HG02943 (cell line): Measurements from ENCODE around the gene RYR3.

Experiments used
- ATAC-seq: cut with Tn5 transposase; IDR thresholded peaks from one replicate; pipeline ENCODE4 v1.9.1; 2021; ENCODE audit warnings: mild to moderate bottlenecking, low read depth, moderate library complexity; ENCODE audit not compliant: unreplicated experiment

Gene RYR3

GRCh38 chr15:33737687-33738601 is 427.2 kb downstream of the RYR3 start:
- ATAC-seq, result no peak

GRCh38 chr15:33738941-33739664 is 428.3 kb downstream of the RYR3 start:
- no peak for ATAC-seq

GRCh38 chr15:33742306-33742705 is 431.5 kb downstream of the RYR3 start:
- no peak for ATAC-seq

DNA sequence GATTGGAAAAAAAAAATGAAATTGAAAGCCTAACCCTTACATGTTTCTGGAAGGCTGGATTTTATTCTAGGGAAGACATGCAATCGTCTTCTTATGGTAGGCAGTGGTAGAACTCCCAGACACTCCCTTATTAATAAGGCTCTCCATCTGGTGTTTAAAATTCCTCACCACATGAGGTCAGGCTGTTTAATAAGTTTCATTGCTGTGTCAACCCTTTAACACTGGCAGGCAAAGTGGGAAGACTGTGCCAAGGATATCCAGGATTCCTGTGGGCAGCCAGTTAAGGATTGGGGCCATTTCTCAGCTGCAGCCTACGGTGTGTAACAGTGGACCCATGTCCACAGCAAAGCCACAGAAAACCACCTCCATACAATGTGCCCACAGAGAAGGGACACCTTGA is 432.0 kb downstream of the RYR3 start:
- ATAC-seq, result no peak

GRCh38 chr15:33746203-33746602 is 435.4 kb downstream of the RYR3 start:
- ATAC-seq, result no peak

DNA sequence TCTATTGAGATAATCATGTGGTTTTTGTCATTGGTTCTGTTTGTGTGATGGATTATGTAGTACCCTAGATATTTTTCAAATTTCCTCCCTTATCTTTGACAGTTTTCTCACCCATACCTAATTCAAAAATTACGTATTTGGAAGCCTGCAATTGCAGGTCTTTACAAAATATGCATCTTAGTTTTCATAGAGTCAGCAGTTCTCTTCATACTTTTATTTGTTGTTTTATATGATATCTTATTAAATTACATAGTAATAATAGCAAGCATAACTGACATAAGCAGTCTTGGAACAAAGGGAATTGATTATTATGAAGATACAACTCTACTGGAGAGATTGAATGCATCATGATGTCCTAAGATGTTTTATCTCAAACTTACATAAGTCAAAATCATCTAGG is 442.2 kb downstream of the RYR3 start:
- ATAC-seq, result no peak

- ATAC-seq, result no peak
Observed at GRCh38 chr15:33754242-33754641, 443.5 kb downstream of the RYR3 start.

DNA sequence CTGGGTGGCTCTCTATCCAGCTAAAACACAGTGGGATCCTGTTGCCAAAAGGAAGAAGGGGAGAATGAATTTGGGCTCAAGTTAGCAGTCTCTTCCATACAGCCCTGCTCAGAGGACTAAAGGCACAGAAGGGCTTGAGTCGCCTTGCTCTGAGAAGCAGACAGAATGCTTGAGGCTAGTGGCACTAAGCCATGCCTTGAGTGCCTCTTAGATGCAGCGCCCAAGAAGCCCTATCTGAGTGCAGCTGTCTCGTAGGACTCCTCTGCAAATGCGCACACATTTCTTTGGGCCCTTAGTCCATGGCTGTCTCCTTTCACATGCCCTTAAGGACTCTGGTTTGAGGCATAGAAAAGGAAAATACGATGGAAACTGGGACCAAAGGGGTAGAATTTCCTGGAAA is 446.2 kb downstream of the RYR3 start:
- ATAC-seq, result no peak

DNA sequence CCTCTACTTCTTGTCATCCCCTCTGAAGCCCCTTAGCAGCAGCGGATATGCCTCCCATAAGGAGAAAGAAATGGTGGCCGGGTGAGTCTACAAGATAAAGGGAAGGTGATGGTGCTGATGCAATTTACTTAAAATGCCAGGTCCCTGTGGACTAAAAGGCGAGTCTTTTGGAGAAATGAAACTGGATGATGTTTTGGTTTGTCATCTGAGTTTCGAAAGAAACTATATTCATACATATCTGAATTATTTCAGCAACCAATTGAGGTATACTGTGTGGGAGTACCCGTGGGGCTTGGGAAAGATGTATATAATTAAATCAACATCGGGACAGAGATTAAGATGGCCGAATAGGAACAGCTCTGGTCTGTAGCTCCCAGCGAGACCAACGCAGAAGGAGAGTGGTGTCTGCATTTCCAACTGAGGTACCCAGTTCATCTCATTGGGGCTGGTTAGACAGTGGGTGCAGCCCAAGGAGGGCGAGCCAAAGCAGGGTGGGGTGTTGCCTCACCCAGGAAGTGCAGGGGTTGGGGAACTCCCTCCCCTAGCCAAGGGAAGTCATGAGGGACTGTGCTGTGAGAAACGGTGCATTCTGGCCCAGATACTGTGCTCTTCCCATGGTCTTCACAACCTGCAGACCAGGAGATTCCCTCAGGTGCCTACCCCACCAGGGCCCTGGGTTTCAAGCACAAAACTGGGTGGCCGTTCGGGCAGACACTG is 446.9 kb downstream of the RYR3 start:
- no peak for ATAC-seq

DNA sequence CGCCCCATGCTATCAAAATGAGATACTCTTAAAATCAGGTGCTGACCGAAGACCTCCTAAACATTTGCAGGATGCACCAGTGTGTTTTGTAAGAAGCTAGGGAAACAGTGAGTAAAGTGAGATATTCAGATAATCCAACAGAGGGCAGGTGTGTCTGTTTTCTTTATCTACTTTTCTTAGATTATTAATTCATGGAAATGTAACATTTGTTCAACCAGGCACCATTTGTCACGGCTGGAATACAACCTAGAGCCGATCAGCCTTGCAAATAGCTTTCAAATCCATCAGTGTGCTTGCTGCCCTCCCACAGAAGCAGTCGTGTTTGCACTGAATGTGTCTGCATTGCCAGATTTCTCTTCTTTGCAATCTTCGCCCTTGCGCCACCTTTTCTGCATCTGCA is 455.6 kb downstream of the RYR3 start:
- no peak for ATAC-seq

- ATAC-seq, result no peak
Observed at GRCh38 chr15:33768670-33769190, 458.0 kb downstream of the RYR3 start.

DNA sequence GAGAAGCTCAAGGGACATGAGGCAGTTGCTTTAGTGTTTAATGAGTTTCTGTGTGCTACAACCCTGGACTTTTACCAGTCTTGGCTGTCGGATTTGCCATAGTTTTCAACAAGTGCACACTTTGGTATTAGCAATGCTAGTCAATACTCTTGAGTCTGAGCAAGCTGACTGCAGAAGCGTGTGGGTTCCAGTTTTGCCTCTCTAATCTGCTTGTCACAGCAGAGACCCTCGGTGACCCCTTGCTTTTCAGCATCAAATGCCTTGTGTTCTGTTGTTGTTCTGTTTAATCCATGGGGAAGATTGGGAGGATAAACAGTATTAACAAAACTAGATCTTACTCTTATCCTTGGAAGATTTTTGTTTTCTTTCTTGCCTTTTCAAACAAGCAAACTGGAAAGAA is 463.2 kb downstream of the RYR3 start:
- ATAC-seq, result no peak

DNA sequence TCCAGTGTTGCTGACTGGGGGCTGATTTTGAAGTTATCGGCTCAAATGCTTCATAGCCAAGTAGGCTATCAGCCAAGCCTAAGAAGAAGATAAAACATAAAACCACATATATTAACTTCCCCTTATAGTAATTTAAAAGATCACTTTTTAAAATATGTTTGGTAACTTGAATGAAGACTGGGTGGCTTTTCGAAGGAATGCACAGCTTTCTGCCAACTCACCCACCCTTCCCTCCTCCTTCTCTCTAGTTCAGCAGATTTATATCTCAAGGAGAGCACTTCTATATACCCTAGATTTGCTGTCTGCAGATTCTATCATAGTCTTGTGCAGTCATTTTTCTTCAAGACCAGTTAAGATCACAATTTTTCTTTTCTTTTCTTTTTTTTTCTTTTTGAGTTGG is 468.1 kb downstream of the RYR3 start:
- no peak for ATAC-seq

DNA sequence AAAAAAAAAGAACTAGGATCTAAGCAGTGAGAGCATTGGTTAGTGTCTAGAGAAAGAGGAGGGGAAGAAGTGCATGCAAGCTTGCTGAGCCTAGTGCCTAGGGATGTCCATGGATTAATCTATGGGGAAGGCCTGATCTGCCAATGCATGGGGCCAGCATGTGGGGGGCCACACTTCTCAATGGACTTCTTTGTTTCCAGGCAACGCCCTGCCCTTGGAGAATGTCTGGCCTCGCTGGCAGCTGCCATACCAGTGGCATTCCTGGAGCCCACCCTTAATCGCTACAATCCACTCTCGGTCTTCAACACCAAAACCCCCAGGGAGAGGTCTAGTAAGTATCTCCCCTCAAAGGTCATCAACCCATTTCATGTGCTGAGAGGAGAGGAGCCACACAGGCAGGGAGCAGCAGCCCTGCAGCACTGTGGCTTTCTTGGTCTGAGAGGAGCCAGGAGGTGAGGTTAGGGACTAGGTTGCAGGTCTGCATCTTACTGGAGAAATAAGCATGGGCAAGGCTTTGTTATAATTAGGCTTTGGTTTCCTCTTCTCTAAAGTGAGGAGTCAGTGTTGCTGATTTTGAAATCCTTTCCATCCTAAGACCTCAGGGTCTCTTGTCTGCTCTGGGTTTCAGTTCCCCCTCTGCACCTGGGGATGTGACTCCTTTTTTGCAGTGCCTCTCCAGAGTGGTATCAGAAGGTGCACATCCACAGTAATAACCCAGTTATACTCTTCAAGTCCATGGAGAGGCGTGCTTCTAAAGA is 469.4 kb downstream of the RYR3 start:
- no peak for ATAC-seq

GRCh38 chr15:33782966-33783365 is 472.2 kb downstream of the RYR3 start:
- no peak for ATAC-seq

GRCh38 chr15:33785366-33785765 is 474.6 kb downstream of the RYR3 start:
- no peak for ATAC-seq

DNA sequence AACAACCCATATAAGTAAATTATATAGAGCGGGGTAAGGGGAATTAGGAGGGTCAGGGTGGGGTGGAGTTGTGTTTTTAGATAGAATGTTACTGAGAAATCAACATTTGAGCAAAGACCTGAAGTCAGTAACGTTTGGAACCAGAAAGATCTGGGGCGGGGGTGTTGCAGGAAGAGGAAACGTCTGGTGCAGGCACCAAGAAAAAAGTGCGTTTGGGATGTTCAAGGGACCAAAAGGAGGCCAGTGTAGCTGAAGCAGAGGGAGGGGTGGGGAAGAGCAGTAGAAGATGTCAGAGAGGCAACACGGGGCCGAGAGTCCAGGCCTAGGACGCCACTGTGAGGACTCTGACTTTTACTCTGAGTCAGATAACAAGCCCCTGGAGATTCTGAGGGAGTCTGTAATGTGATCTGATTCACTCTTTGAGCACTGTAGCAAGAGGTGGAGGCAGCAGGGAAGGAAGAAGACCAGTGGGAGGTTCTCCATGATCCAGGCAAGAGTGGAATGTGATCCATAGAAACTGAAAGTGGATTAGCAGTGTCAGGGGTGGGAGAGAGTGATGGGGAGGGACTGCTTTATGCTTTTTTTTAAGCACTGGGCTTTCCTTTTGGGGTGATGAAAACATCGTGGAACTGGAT is 478.3 kb downstream of the RYR3 start:
- ATAC-seq, result no peak

GRCh38 chr15:33794453-33794852 is 483.7 kb downstream of the RYR3 start:
- ATAC-seq, result no peak

DNA sequence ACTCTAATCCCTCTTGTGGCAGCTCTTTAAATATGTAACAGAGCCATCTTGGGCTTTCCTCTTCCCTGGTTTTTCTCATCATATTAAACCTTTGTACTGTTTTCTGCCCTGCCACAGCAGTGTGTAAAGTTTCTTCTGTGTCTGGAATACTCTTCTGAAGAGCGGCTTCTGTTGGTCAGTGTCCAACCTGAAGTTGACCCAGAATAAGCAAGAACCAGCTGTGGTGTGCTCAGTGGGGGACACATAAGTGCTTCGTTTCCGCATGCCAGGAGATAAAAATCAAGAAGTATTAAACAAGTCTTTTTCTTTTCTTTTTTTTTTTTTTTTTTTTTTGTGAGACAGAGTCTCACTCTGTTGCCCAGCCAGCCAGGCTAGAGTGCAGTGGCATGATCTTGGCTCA is 484.3 kb downstream of the RYR3 start:
- ATAC-seq, result no peak

DNA sequence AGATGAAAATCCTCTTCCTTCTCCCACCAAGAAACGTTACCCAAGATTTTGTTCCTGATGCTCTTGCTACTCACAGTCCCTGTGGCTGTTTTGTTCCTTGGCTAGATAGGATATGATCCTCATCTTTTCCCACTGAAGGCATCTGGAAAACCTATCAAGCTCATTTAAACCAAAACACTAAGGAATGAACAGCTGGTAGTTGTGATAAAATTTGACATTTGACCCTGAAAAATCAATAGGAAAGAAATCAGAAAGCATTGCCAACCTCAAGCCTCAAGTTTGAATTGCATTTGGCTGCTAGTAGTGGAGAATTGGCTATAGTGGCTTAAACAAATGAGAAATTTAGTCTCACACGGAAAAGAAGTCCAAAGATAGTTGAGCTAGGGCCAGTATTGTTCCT is 486.9 kb downstream of the RYR3 start:
- ATAC-seq, result no peak
